GM21528 (cell line): Measurements from ENCODE around the gene MISP3.

Source experiments
- ATAC-seq: cut with Tn5 transposase; IDR thresholded peaks from one replicate; pipeline ENCODE4 v1.9.1; 2021; ENCODE audit warnings: mild to moderate bottlenecking, moderate library complexity; ENCODE audit not compliant: unreplicated experiment, low FRiP score

The MISP3 gene

GRCh38 chr19:14101003-14101545 lies 28.5 kb downstream of the MISP3 start:
- no peak for ATAC-seq

- no peak for ATAC-seq
Observed at GRCh38 chr19:14102102-14102696, 29.6 kb downstream of the MISP3 start.

- ATAC-seq, result no peak
Observed at GRCh38 chr19:14102756-14103155, 30.2 kb downstream of the MISP3 start.

GRCh38 chr19:14103310-14103709 lies 30.7 kb downstream of the MISP3 start:
- ATAC-seq, result no peak

GRCh38 chr19:14105680-14106079 lies 33.1 kb downstream of the MISP3 start:
- ATAC-seq, result no peak

- no peak for ATAC-seq
Observed at GRCh38 chr19:14106840-14107239, 34.3 kb downstream of the MISP3 start.

GRCh38 chr19:14107581-14108461 lies 35.2 kb downstream of the MISP3 start:
- ATAC-seq, result no peak

- ATAC-seq, result no peak
Observed at GRCh38 chr19:14110650-14111049, 38.1 kb downstream of the MISP3 start.

- no peak for ATAC-seq
Observed at GRCh38 chr19:14111486-14111885, 38.9 kb downstream of the MISP3 start.

- no peak for ATAC-seq
Observed at GRCh38 chr19:14112051-14112808, 39.6 kb downstream of the MISP3 start.

GRCh38 chr19:14112809-14113385 lies 40.3 kb downstream of the MISP3 start:
- no peak for ATAC-seq

GRCh38 chr19:14113762-14114414 lies 41.3 kb downstream of the MISP3 start:
- ATAC-seq, result no peak

GRCh38 chr19:14114439-14114838 lies 41.9 kb downstream of the MISP3 start:
- ATAC-seq, result no peak

- ATAC-seq, result no peak
Observed at GRCh38 chr19:14114854-14115253, 42.3 kb downstream of the MISP3 start.

GRCh38 chr19:14115756-14116155 lies 43.2 kb downstream of the MISP3 start:
- ATAC-seq, result no peak

GRCh38 chr19:14116525-14116917 lies 43.9 kb downstream of the MISP3 start:
- ATAC-seq, result no peak

GRCh38 chr19:14116918-14117578 lies 44.5 kb downstream of the MISP3 start:
- no peak for ATAC-seq

GRCh38 chr19:14117668-14118164 lies 45.1 kb downstream of the MISP3 start, which contains the start of gene PRKACA:
Gene PRKACA, minus strand, starts transcription at chr19:14117762. Its CDS starts 215 bp downstream, at chr19:14117547.
- peak; percentile 83 for ATAC-seq
